ENCODE measurements around the gene TIPARP.

The TIPARP gene

GRCh38 chr3:156727519-156728205, 53.3 kb downstream of the TIPARP start:
- Histone ChIP-seq H3K79me2 (ENCODE audit: control insufficient read depth, insufficient read depth, low read length, poor library complexity) (no peaks in the 10 kb centered on the region), H3K9ac (ENCODE audit: low read length) (no peak overlapping the region), H2BK120ac (ENCODE audit: insufficient read depth, low read length, poor library complexity) (no peak overlapping the region), H4K12ac (ENCODE audit: low read depth, low read length) (no peak overlapping the region), H3K4me2 (ENCODE audit: low read length) (no peak overlapping the region), H2AK5ac (ENCODE audit: low read length) (no peak overlapping the region), H2BK5ac (ENCODE audit: low read depth, low read length, poor library complexity) (no peak overlapping the region), H3K27ac (ENCODE audit: low read depth, low read length) (no peak overlapping the region), H3K27me3 (ENCODE audit: insufficient read depth, low read length) (no peaks in the 10 kb centered on the region), H3K23ac (ENCODE audit: low read length) (no peak overlapping the region), H3K14ac (ENCODE audit: low read length) (no peak overlapping the region), H3K9me3 (ENCODE audit: insufficient read depth, low read depth, low read length) (no peaks in the 10 kb centered on the region), H3K4me1 (ENCODE audit: control insufficient read depth in 1 of 2, insufficient read depth in 2 of 2, low read length in 2 of 2) (peaks cover 5% of the 10 kb centered on the region in 2 experiments), H4K8ac (ENCODE audit: low read depth, low read length) (no peak overlapping the region), H2AFZ (ENCODE audit: insufficient read depth, low read length, poor library complexity) (no peak overlapping the region), H3K79me1 (ENCODE audit: low read length) (no peaks in the 10 kb centered on the region), H3K36me3 (ENCODE audit: control insufficient read depth in 1 of 2, insufficient read depth in 2 of 2, low read length in 2 of 2) (peaks cover 0 to 2% of the 10 kb centered on the region in 2 experiments), H4K91ac (ENCODE audit: low read depth, low read length) (no peak overlapping the region), H3K4ac (ENCODE audit: low read depth, low read length) (no peak overlapping the region), H3K18ac (ENCODE audit: low read length) (no peak overlapping the region), H2BK12ac (ENCODE audit: low read length) (no peak overlapping the region), H3K4me3 (ENCODE audit: low read depth, low read length) (no peak overlapping the region)
- no CpG with 5 or more reads among the region's 3 CpGs for WGBS (ENCODE audit: extremely low coverage, insufficient coverage, insufficient read length)
- DNase-seq = no peak

GRCh38 chr3:156728267-156728985, 54.0 kb downstream of the TIPARP start:
- H3K4me3 ChIP-seq (ENCODE audit: low read depth, low read length) = no peak overlapping the region
- H3K4me1 ChIP-seq (ENCODE audit: control insufficient read depth in 1 of 2, insufficient read depth in 2 of 2, low read length in 2 of 2) = peaks cover 5% of the 10 kb centered on the region in 2 experiments
- no peak for DNase-seq
- no peak overlapping the region for H4K12ac ChIP-seq (ENCODE audit: low read depth, low read length)
- no peak overlapping the region for H2AK5ac ChIP-seq (ENCODE audit: low read length)
- H3K27ac ChIP-seq (ENCODE audit: low read depth, low read length) = no peak overlapping the region
- H3K9me3 ChIP-seq (ENCODE audit: insufficient read depth, low read depth, low read length) = no peaks in the 10 kb centered on the region
- no peak overlapping the region for H3K14ac ChIP-seq (ENCODE audit: low read length)
- H2BK12ac ChIP-seq (ENCODE audit: low read length) = no peak overlapping the region
- H3K79me1 ChIP-seq (ENCODE audit: low read length) = no peaks in the 10 kb centered on the region
- H3K4me2 ChIP-seq (ENCODE audit: low read length) = no peak overlapping the region
- H3K36me3 ChIP-seq (ENCODE audit: control insufficient read depth in 1 of 2, insufficient read depth in 2 of 2, low read length in 2 of 2) = no peaks in the 10 kb centered on the region
- H2BK5ac ChIP-seq (ENCODE audit: low read depth, low read length, poor library complexity) = no peak overlapping the region
- no peak overlapping the region for H2BK120ac ChIP-seq (ENCODE audit: insufficient read depth, low read length, poor library complexity)
- H3K9ac ChIP-seq (ENCODE audit: low read length) = peak overlapping the region; percentile 9
- no peak overlapping the region for H2AFZ ChIP-seq (ENCODE audit: insufficient read depth, low read length, poor library complexity)
- no peaks in the 10 kb centered on the region for H3K27me3 ChIP-seq (ENCODE audit: insufficient read depth, low read length)
- H4K8ac ChIP-seq (ENCODE audit: low read depth, low read length) = no peak overlapping the region
- no peak overlapping the region for H4K91ac ChIP-seq (ENCODE audit: low read depth, low read length)
- no peak overlapping the region for H3K23ac ChIP-seq (ENCODE audit: low read length)
- no peaks in the 10 kb centered on the region for H3K79me2 ChIP-seq (ENCODE audit: control insufficient read depth, insufficient read depth, low read length, poor library complexity)
- no peak overlapping the region for H3K18ac ChIP-seq (ENCODE audit: low read length)
- no CpG with 5 or more reads among the region's 7 CpGs for WGBS (ENCODE audit: extremely low coverage, insufficient coverage, insufficient read length)
- no peak overlapping the region for H3K4ac ChIP-seq (ENCODE audit: low read depth, low read length)

GRCh38 chr3:156729460-156730179, 55.2 kb downstream of the TIPARP start:
- WGBS (ENCODE audit: extremely low coverage, insufficient coverage, insufficient read length) = no CpG with 5 or more reads among the region's 2 CpGs
- Histone ChIP-seq H3K14ac (ENCODE audit: low read length) (no peak overlapping the region), H2AK5ac (ENCODE audit: low read length) (no peak overlapping the region), H4K12ac (ENCODE audit: low read depth, low read length) (no peak overlapping the region), H3K9ac (ENCODE audit: low read length) (no peak overlapping the region), H3K27ac (ENCODE audit: low read depth, low read length) (no peak overlapping the region), H4K91ac (ENCODE audit: low read depth, low read length) (no peak overlapping the region), H3K79me1 (ENCODE audit: low read length) (no peaks in the 10 kb centered on the region), H3K4ac (ENCODE audit: low read depth, low read length) (no peak overlapping the region), H3K9me3 (ENCODE audit: insufficient read depth, low read depth, low read length) (no peaks in the 10 kb centered on the region), H3K4me3 (ENCODE audit: low read depth, low read length) (no peak overlapping the region), H2AFZ (ENCODE audit: insufficient read depth, low read length, poor library complexity) (no peak overlapping the region), H3K4me2 (ENCODE audit: low read length) (no peak overlapping the region), H2BK5ac (ENCODE audit: low read depth, low read length, poor library complexity) (no peak overlapping the region), H3K4me1 (ENCODE audit: control insufficient read depth in 1 of 2, insufficient read depth in 2 of 2, low read length in 2 of 2) (peaks cover 5% of the 10 kb centered on the region in 2 experiments), H3K36me3 (ENCODE audit: control insufficient read depth in 1 of 2, insufficient read depth in 2 of 2, low read length in 2 of 2) (no peaks in the 10 kb centered on the region), H3K18ac (ENCODE audit: low read length) (no peak overlapping the region), H3K27me3 (ENCODE audit: insufficient read depth, low read length) (no peaks in the 10 kb centered on the region), H3K23ac (ENCODE audit: low read length) (no peak overlapping the region), H2BK120ac (ENCODE audit: insufficient read depth, low read length, poor library complexity) (no peak overlapping the region), H3K79me2 (ENCODE audit: control insufficient read depth, insufficient read depth, low read length, poor library complexity) (no peaks in the 10 kb centered on the region), H2BK12ac (ENCODE audit: low read length) (no peak overlapping the region), H4K8ac (ENCODE audit: low read depth, low read length) (no peak overlapping the region)
- DNase-seq = peak in 1 of 2 donors; percentile 10

GRCh38 chr3:156731813-156732212, 57.4 kb downstream of the TIPARP start:
- Histone ChIP-seq H3K79me2 (ENCODE audit: control insufficient read depth, insufficient read depth, low read length, poor library complexity) (no peaks in the 10 kb centered on the region), H3K27me3 (ENCODE audit: insufficient read depth, low read length) (no peaks in the 10 kb centered on the region), H3K18ac (ENCODE audit: low read length) (no peak overlapping the region), H2AFZ (ENCODE audit: insufficient read depth, low read length, poor library complexity) (no peak overlapping the region), H3K9me3 (ENCODE audit: insufficient read depth, low read depth, low read length) (no peaks in the 10 kb centered on the region), H4K12ac (ENCODE audit: low read depth, low read length) (no peak overlapping the region), H3K4ac (ENCODE audit: low read depth, low read length) (no peak overlapping the region), H3K36me3 (ENCODE audit: control insufficient read depth in 1 of 2, insufficient read depth in 2 of 2, low read length in 2 of 2) (no peaks in the 10 kb centered on the region), H2BK120ac (ENCODE audit: insufficient read depth, low read length, poor library complexity) (no peak overlapping the region), H4K8ac (ENCODE audit: low read depth, low read length) (no peak overlapping the region), H3K4me2 (ENCODE audit: low read length) (no peak overlapping the region), H3K4me3 (ENCODE audit: low read depth, low read length) (no peak overlapping the region), H4K91ac (ENCODE audit: low read depth, low read length) (no peak overlapping the region), H3K23ac (ENCODE audit: low read length) (no peak overlapping the region), H2AK5ac (ENCODE audit: low read length) (no peak overlapping the region), H2BK12ac (ENCODE audit: low read length) (no peak overlapping the region), H3K79me1 (ENCODE audit: low read length) (no peaks in the 10 kb centered on the region), H3K27ac (ENCODE audit: low read depth, low read length) (no peak overlapping the region), H3K9ac (ENCODE audit: low read length) (no peak overlapping the region), H3K4me1 (ENCODE audit: control insufficient read depth in 1 of 2, insufficient read depth in 2 of 2, low read length in 2 of 2) (peaks cover 5% of the 10 kb centered on the region in 2 experiments), H3K14ac (ENCODE audit: low read length) (no peak overlapping the region), H2BK5ac (ENCODE audit: low read depth, low read length, poor library complexity) (no peak overlapping the region)
- DNase-seq = no peak
